GM10248 (cell line): Measurements from ENCODE around the gene CHPF.

ENCODE experiments used
- CTCF ChIA-PET: fragments of 300-600 bp; sonication (Branson Sonifier 250); formaldehyde crosslinking; extraction: SDS; loops from one replicate; lab custom pipeline; 2021; ENCODE audit warnings: antibody characterized with exemption; lab: Yijun Ruan, JAX
- POLR2A ChIA-PET: fragments of 350-650 bp; sonication (Branson Sonifier 250); formaldehyde crosslinking; extraction: SDS; loops from one replicate; lab custom pipeline; 2020; ENCODE audit warnings: antibody characterized with exemption; lab: Yijun Ruan, JAX
- DNase-seq: peaks from one replicate; pipeline ENCODE4 v3.0.0; 2012; ENCODE audit errors: extremely low spot score
- CTCF ChIP-seq: IDR thresholded peaks from 2 replicates; pipeline ENCODE4 v1.5.1; 2012; ENCODE audit warnings: mild to moderate bottlenecking, low read depth; ENCODE audit errors: extremely low read depth, missing control alignments, control extremely low read depth

CHPF gene

GRCh38 chr2:219522111-219523030, 21.2 kb downstream of the CHPF start:
- POLR2A ChIA-PET: interaction anchor here (0.6 kb wide), 1 partner anchor 69 kb away, joined by 3 read pairs; no protein-coding TSS in a partner anchor
- DNase-seq: no peak
- TF ChIP-seq CTCF: no peak
- CTCF ChIA-PET: interaction anchor here (0.6 to 9.9 kb wide), 5 partner anchors 8 to 120 kb away, joined by 3 to 325 read pairs (median 3); partner anchors contain the start of genes CHPF, GMPPA and TMEM198

GRCh38 chr2:219521066-219521880, 22.3 kb downstream of the CHPF start:
- ChIA-PET CTCF (interaction anchor here (0.8 to 7.2 kb wide), 7 partner anchors 8 to 118 kb away, joined by 3 to 80 read pairs (median 5); a partner anchor contains a TSS), POLR2A (no interaction called here)
- no peak for DNase-seq
- TF ChIP-seq CTCF: peak; percentile 28

GRCh38 chr2:219520079-219520478, 23.5 kb downstream of the CHPF start:
- DNase-seq: no peak
- POLR2A ChIA-PET: no interaction called here
- CTCF ChIA-PET: interaction anchor here (0.7 to 7.2 kb wide), 10 partner anchors 8 to 117 kb away, joined by 3 to 80 read pairs (median 4); a partner anchor contains a TSS
- no peak for TF ChIP-seq CTCF

GRCh38 chr2:219519526-219519916, 24.1 kb downstream of the CHPF start:
- no peak for TF ChIP-seq CTCF
- no peak for DNase-seq
- ChIA-PET POLR2A (no interaction called here), CTCF (interaction anchor here (1.2 to 7.2 kb wide), 6 partner anchors 10 to 47 kb away, joined by 3 to 80 read pairs (median 5); a partner anchor contains a TSS)

- POLR2A ChIA-PET: interaction anchor here (1.5 kb wide), 1 partner anchor 20 kb away, joined by 5 read pairs; the partner anchor contains the start of gene GMPPA
- TF ChIP-seq CTCF: no peak
- CTCF ChIA-PET: interaction anchor here (0.6 to 7.2 kb wide), 8 partner anchors 9 to 115 kb away, joined by 3 to 80 read pairs (median 3); partner anchors contain the start of gene GMPPA
- no peak for DNase-seq
Observed at GRCh38 chr2:219517954-219518778, 25.4 kb downstream of the CHPF start.
